Fibroblast of lung (primary cell): ENCODE measurements around the gene SGCD. TPM values are rescaled to one million over a fixed set of nuclear protein-coding genes. Genes with fewer than 3 reads are reported as not detected.
A peak's percentile ranks its signal among the peaks of the same experiment; 100 is the strongest.

Experiments
- DNase-seq, 2 donors: peaks; one replicate each; pipeline versions ENCODE4 v3.0.0 to v3.0.0-alpha.2; 2010; ENCODE audit warnings: low read depth in 2 of 2
- H2AFZ ChIP-seq: 2 replicates; pipeline ENCODE4 v1.5.1; 2012; ENCODE audit warnings: low read length, control low read depth, inconsistent platforms
- H3K27ac ChIP-seq: 2 replicates; pipeline ENCODE4 v1.5.1; 2011; ENCODE audit warnings: low read length, control low read depth; ENCODE audit not compliant: insufficient read depth
- H3K27me3 ChIP-seq: 2 replicates; pipeline ENCODE4 v1.5.1; 2011; ENCODE audit warnings: mild to moderate bottlenecking, low read length; ENCODE audit not compliant: control insufficient read depth, insufficient read depth
- H3K36me3 ChIP-seq: 2 replicates; pipeline ENCODE4 v1.5.1; 2011; ENCODE audit warnings: low read length; ENCODE audit not compliant: control insufficient read depth, insufficient read depth
- H3K4me1 ChIP-seq: 2 replicates; pipeline ENCODE4 v1.5.1; 2011; ENCODE audit warnings: low read length; ENCODE audit not compliant: control insufficient read depth, insufficient read depth; ENCODE audit errors: extremely low read depth
- H3K4me2 ChIP-seq: 2 replicates; pipeline ENCODE4 v1.5.1; 2011; ENCODE audit warnings: low read length, control low read depth; ENCODE audit not compliant: insufficient read depth; ENCODE audit errors: extremely low read depth
- H3K4me3 ChIP-seq, 4 experiments: fragments of 200-600 bp in 1 of 4; sonication (generic) in 1 of 4; replicated peaks in 1 of 4; 2 replicates each; pipeline ENCODE4 v1.5.1; 2011 to 2016; ENCODE audit warnings: low read length in 4 of 4, low read depth in 3 of 4, mild to moderate bottlenecking in 3 of 4, control low read depth in 2 of 4, inconsistent platforms in 1 of 4, mixed read lengths in 1 of 4; ENCODE audit not compliant: insufficient read depth in 1 of 4; ENCODE audit errors: control extremely low read depth in 1 of 4
- H3K79me2 ChIP-seq: 2 replicates; pipeline ENCODE4 v1.5.1; 2012; ENCODE audit warnings: mild to moderate bottlenecking, low read length, inconsistent platforms; ENCODE audit not compliant: control insufficient read depth, insufficient read depth
- H3K9ac ChIP-seq: 2 replicates; pipeline ENCODE4 v1.5.1; 2011; ENCODE audit warnings: mild to moderate bottlenecking, low read length, control low read depth; ENCODE audit not compliant: insufficient read depth
- H3K9me3 ChIP-seq: 2 replicates; pipeline ENCODE4 v1.5.1; 2012; ENCODE audit warnings: low read depth, low read length; ENCODE audit not compliant: control insufficient read depth, insufficient read depth
- H4K20me1 ChIP-seq: 2 replicates; pipeline ENCODE4 v1.5.1; 2011; ENCODE audit warnings: low read length; ENCODE audit not compliant: control insufficient read depth, insufficient read depth; ENCODE audit errors: extremely low read depth
- EZH2 ChIP-seq: IDR thresholded peaks from 2 replicates; pipeline ENCODE4 v1.5.1; 2012; ENCODE audit warnings: low read length, control low read depth, mild to moderate bottlenecking; ENCODE audit errors: missing control alignments
- polyA plus RNA-seq, 2 donors: library from polyadenylated mRNA; depleted of rRNA in 1 of 2; stranded (reverse) in 1 of 2; unstranded in 1 of 2; fragments of >200 nt; gene quantifications; 2 replicates each; pipeline ENCODE4 v1.2.1, GENCODE V29; 2011 to 2012; ENCODE audit warnings: missing spikeins in 1 of 2
- total RNA-seq: library from RNA; depleted of rRNA; stranded (reverse); fragments of >200 nt; gene quantifications from 2 replicates; pipeline ENCODE4 v1.2.1, GENCODE V29; 2014
- TF ChIP-seq, protein P1 (sequence below), 2 donors: IDR thresholded peaks in 1 of 2; conservative IDR thresholded peaks in 1 of 2; 1 replicate in 1 of 2; 2 replicates in 1 of 2; pipeline ENCODE4 v1.5.1; 2011 to 2012; ENCODE audit warnings: low read length in 2 of 2, control low read depth in 1 of 2, inconsistent platforms in 1 of 2, low read depth in 1 of 2, mild to moderate bottlenecking in 1 of 2

The SGCD gene
- total and polyA plus RNA-seq, 2 donors (not counting 1 experiment from before 2014, with no cell fraction given), result 13.3 to 67.5 TPM

DNA sequence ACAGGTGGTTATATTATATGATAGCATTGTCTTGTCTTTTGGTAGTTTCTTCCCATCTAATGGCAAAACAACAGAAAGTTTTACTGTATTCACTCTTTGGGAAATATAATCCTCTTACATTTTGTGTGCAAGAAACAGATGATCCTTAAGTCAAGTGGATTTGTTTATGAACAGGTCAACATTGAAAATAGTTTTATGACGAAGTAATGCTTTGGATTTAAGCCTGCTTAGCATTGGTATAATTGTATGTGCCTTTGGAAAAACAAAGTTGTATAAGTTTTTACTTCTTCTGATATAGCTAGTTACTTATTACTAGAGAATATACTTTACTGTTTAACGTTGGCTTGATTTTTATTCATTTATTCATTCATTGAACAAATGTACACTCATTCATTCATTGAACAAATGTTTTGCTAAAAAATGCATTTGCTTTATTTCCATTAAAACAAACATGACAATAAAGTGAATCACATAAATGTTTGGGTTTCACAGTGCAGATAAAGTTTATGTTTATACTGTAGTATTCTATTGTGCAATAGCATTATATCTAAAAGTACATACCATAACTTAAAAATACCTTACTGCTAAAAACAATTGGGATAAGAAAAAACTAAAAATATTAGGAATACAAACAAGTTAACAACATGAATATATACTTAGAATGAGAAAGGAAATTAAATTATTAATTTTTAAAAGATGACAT, 12.3 kb downstream of the SGCD start:
- Histone ChIP-seq H3K79me2 (no peaks in the 10 kb centered on the region), H3K27ac (no peak overlapping the region), H3K4me2 (no peak overlapping the region), H3K4me1 (no peaks in the 10 kb centered on the region), H3K9me3 (no peaks in the 10 kb centered on the region), H3K27me3 (no peaks in the 10 kb centered on the region), H2AFZ (no peak overlapping the region), H3K9ac (no peak overlapping the region), H4K20me1 (no peaks in the 10 kb centered on the region), H3K36me3 (no peaks in the 10 kb centered on the region), H3K4me3 (no peak overlapping the region)
- no peak for TF ChIP-seq EZH2
- TF ChIP-seq, protein P1, sequence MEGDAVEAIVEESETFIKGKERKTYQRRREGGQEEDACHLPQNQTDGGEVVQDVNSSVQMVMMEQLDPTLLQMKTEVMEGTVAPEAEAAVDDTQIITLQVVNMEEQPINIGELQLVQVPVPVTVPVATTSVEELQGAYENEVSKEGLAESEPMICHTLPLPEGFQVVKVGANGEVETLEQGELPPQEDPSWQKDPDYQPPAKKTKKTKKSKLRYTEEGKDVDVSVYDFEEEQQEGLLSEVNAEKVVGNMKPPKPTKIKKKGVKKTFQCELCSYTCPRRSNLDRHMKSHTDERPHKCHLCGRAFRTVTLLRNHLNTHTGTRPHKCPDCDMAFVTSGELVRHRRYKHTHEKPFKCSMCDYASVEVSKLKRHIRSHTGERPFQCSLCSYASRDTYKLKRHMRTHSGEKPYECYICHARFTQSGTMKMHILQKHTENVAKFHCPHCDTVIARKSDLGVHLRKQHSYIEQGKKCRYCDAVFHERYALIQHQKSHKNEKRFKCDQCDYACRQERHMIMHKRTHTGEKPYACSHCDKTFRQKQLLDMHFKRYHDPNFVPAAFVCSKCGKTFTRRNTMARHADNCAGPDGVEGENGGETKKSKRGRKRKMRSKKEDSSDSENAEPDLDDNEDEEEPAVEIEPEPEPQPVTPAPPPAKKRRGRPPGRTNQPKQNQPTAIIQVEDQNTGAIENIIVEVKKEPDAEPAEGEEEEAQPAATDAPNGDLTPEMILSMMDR (conservative IDR thresholded peaks at IDR 0.05 in 1 of 2, IDR thresholded peaks at IDR 0.05 in 1 of 2; ENCODE audit: low read depth in 1 of 2, low read length in 2 of 2), result no peak
- peak in 1 of 2 donors; percentile 34 for DNase-seq

DNA sequence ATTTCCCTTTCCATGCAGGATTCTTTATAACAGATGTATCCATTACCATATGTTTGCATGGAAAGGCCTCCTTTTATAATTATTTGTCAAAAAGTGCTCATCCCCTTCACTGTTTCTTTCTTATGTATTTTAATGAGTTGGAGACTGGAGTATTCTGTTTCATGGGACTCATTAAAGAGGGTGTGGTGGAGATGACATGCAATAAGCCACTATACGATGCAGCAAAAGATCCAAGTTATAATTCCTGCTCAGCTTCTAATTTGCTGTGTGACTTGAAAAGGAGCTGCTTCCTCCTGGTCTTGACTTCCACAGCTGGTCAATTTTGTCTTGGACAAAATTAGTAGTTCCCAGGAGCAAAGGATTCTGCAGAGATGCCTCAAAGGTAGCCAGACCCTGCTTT, 13.9 kb downstream of the SGCD start:
- no peak overlapping the region for H3K27ac ChIP-seq
- no peak for DNase-seq
- no peak overlapping the region for H2AFZ ChIP-seq

DNA sequence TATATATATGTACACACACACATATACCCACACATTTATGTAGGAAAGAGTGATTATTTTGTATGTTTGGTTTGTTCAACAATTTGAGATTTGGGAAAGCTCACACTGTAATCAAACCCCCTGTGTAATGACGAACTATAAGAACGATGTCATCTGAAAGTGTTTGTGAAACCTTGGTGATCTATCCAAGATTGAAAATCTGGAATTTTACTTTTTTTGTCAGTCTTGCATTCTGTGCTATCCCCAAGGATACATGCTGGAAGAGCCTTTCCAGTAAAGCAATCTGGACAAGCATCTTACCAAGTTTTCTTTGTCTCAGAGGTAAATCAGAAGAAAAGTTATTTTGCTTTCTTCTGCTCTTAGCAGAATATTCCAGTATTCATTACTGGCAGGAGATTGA, 23.3 kb downstream of the SGCD start:
- H3K4me3 ChIP-seq, result no peak overlapping the region
- TF ChIP-seq, protein P1 (conservative IDR thresholded peaks at IDR 0.05 in 1 of 2, IDR thresholded peaks at IDR 0.05 in 1 of 2; ENCODE audit: low read depth in 1 of 2, low read length in 2 of 2), result no peak
- no peak for TF ChIP-seq EZH2

More for the DNA sequence above, 13.9 kb downstream of the SGCD start:
- Histone ChIP-seq H3K9me3 (no peaks in the 10 kb centered on the region), H3K36me3 (no peaks in the 10 kb centered on the region), H3K4me1 (no peaks in the 10 kb centered on the region), H3K27me3 (no peaks in the 10 kb centered on the region), H3K79me2 (no peaks in the 10 kb centered on the region), H3K4me3 (no peak overlapping the region), H4K20me1 (no peaks in the 10 kb centered on the region), H3K9ac (no peak overlapping the region), H3K4me2 (no peak overlapping the region)
- TF ChIP-seq, protein P1 (conservative IDR thresholded peaks at IDR 0.05 in 1 of 2, IDR thresholded peaks at IDR 0.05 in 1 of 2; ENCODE audit: low read depth in 1 of 2, low read length in 2 of 2), result no peak
- no peak for TF ChIP-seq EZH2

More for the DNA sequence above, 23.3 kb downstream of the SGCD start:
- Histone ChIP-seq H3K27ac (no peak overlapping the region), H3K4me1 (no peaks in the 10 kb centered on the region), H3K36me3 (no peaks in the 10 kb centered on the region), H2AFZ (no peak overlapping the region), H3K4me2 (no peak overlapping the region), H3K79me2 (no peaks in the 10 kb centered on the region), H3K9ac (no peak overlapping the region), H3K27me3 (no peaks in the 10 kb centered on the region), H3K9me3 (no peaks in the 10 kb centered on the region), H4K20me1 (no peaks in the 10 kb centered on the region)
- no peak for DNase-seq
